Measurements from ENCODE around the gene PVALB.

GRCh38 chr22:36823186-36823839 is 6.5 kb upstream of the PVALB start:
- no peak for TF ChIP-seq POLR2AphosphoS5 (IDR thresholded peaks at IDR 0.05; ENCODE audit: low read depth, low read length)
- TF ChIP-seq SPI1 (IDR thresholded peaks at IDR 0.05; ENCODE audit: low read depth, low read length): no peak
- TF ChIP-seq POLR2A (IDR thresholded peaks at IDR 0.05; ENCODE audit: low read depth, low read length): no peak
- no peak for TF ChIP-seq POU2F2 (IDR thresholded peaks at IDR 0.05; ENCODE audit: low read depth, low read length)
